M059J (cell line): ENCODE results near the gene NADSYN1. TPM values are rescaled to one million over a fixed set of nuclear protein-coding genes. Genes with fewer than 3 reads are reported as not detected.
"Not testable (repeated sequence)": the region's sequence is repeated elsewhere in the genome, so short reads cannot be mapped to it uniquely, and the experiment has no call there.

Experiments
- DNase-seq: peaks from one replicate; pipeline ENCODE4 v3.0.0-alpha.2; 2012; ENCODE audit warnings: low read depth
- total RNA-seq: library from RNA; depleted of rRNA; stranded (reverse); fragments of >200 nt; shearing (Covaris generic); gene quantifications from 2 replicates; pipeline ENCODE4 v1.2.3, GENCODE V29; 2014

The NADSYN1 gene
- total RNA-seq, 1 experiment from 2014 or later: 23.8 TPM

- DNase-seq: no peak
These were observed 73.0 kb downstream of the NADSYN1 start for GRCh38 chr11:71525938-71526495.

GRCh38 chr11:71526796-71527575, 74.0 kb downstream of the NADSYN1 start, which contains the start of gene KRTAP5-7:
Gene KRTAP5-7, plus strand, starts transcription at chr11:71527267. Its CDS starts 34 bp downstream, at chr11:71527301.
- not testable (repeated sequence) for DNase-seq

- no peak for DNase-seq
These were observed 74.7 kb downstream of the NADSYN1 start for GRCh38 chr11:71527576-71528210.

- DNase-seq: no peak
These were observed 77.6 kb downstream of the NADSYN1 start for GRCh38 chr11:71530602-71531001.

- no peak for DNase-seq
These were observed 79.1 kb downstream of the NADSYN1 start for GRCh38 chr11:71532036-71532610.

- not testable (repeated sequence) for DNase-seq
These were observed 82.0 kb downstream of the NADSYN1 start for GRCh38 chr11:71534711-71535608.

- DNase-seq: no peak
These were observed 82.8 kb downstream of the NADSYN1 start for GRCh38 chr11:71535825-71536224.

- no peak for DNase-seq
These were observed 84.5 kb downstream of the NADSYN1 start for GRCh38 chr11:71537537-71537936.

- not testable (repeated sequence) for DNase-seq
These were observed 85.1 kb downstream of the NADSYN1 start, which contains the start of gene KRTAP5-8 for GRCh38 chr11:71537977-71538665. Gene KRTAP5-8, plus strand, starts transcription at chr11:71538025. Its CDS starts 31 bp downstream, at chr11:71538056.

- DNase-seq: no peak
These were observed 85.6 kb downstream of the NADSYN1 start for GRCh38 chr11:71538666-71538990.

- DNase-seq: no peak
These were observed 86.0 kb downstream of the NADSYN1 start for GRCh38 chr11:71539017-71539416.

- not testable (repeated sequence) for DNase-seq
These were observed 87.0 kb downstream of the NADSYN1 start for GRCh38 chr11:71539971-71540370.

- not testable (repeated sequence) for DNase-seq
These were observed 87.7 kb downstream of the NADSYN1 start for GRCh38 chr11:71540521-71541304.

- no peak for DNase-seq
These were observed 89.4 kb downstream of the NADSYN1 start for GRCh38 chr11:71542382-71542781.

- peak; percentile 3 for DNase-seq
These were observed 90.1 kb downstream of the NADSYN1 start for GRCh38 chr11:71542879-71543777.

- no peak for DNase-seq
These were observed 90.9 kb downstream of the NADSYN1 start for GRCh38 chr11:71543866-71544265.

GRCh38 chr11:71544525-71545214, 91.7 kb downstream of the NADSYN1 start:
- no peak for DNase-seq

GRCh38 chr11:71545405-71545966, 92.5 kb downstream of the NADSYN1 start:
- no peak for DNase-seq
